ENCODE results near the gene CKS2. TPM values are rescaled to one million over a fixed set of nuclear protein-coding genes. Genes with fewer than 3 reads are reported as not detected.

Gene CKS2
- total and polyA plus RNA-seq, 4 donors = 17.4 to 113 (median 37.9) TPM

DNA sequence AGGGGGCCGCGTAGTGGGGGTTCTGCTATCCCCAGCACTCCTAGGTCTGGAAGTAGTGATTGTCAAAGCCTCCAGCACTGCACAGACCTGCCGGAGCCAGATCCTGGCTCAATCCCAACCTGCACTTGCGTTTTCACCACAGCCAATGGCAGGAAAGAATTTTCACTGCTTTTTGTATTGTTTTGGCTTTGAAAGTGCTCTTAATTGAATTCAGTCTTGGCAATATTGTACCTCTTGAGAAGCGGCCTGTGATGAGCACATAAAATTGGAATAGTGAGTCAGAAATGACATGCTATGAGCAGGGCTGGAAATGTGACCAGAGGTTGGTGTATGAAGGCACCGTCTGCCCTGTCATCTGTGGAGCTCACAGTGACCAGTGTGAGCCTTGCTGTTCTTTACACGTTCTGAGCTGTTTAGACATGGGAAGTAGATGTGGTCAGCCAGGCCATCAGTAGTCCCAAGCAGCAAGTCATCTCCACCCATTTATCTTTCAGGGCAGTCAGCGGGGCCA lies 48.8 kb downstream of the CKS2 start:
- Histone ChIP-seq H3K4me1 (ENCODE audit: control insufficient read depth in 5 of 5, insufficient read depth in 5 of 5, low read length in 5 of 5) (peaks cover 0 to 5% (median 0%) of the 10 kb centered on the region in 5 donors), H3K4me3 (no peak overlapping the region), H3K27ac (ENCODE audit: low read depth in 1 of 2, low read length in 1 of 2) (peak overlapping the region in 1 of 2 donors; percentile 46), H3K36me3 (ENCODE audit: control insufficient read depth in 4 of 4, insufficient read depth in 4 of 4, low read length in 4 of 4) (peaks cover 20 to 65% (median 47%) of the 10 kb centered on the region in 4 donors), H3K27me3 (ENCODE audit: control insufficient read depth in 3 of 3, insufficient read depth in 3 of 3, low read length in 2 of 3) (no peaks in the 10 kb centered on the region), H3K9me3 (ENCODE audit: control insufficient read depth in 4 of 4, insufficient read depth in 3 of 4, low read length in 3 of 4) (no peaks in the 10 kb centered on the region), H3K9ac (ENCODE audit: insufficient read depth in 1 of 2, low read length in 2 of 2) (no peak overlapping the region)
- 61 to 70% methylated on average over 8 of the region's 8 CpGs for WGBS, 2 donors
- ATAC-seq (ENCODE audit: insufficient read depth, low FRiP score) = no peak
- TF ChIP-seq, protein P1, sequence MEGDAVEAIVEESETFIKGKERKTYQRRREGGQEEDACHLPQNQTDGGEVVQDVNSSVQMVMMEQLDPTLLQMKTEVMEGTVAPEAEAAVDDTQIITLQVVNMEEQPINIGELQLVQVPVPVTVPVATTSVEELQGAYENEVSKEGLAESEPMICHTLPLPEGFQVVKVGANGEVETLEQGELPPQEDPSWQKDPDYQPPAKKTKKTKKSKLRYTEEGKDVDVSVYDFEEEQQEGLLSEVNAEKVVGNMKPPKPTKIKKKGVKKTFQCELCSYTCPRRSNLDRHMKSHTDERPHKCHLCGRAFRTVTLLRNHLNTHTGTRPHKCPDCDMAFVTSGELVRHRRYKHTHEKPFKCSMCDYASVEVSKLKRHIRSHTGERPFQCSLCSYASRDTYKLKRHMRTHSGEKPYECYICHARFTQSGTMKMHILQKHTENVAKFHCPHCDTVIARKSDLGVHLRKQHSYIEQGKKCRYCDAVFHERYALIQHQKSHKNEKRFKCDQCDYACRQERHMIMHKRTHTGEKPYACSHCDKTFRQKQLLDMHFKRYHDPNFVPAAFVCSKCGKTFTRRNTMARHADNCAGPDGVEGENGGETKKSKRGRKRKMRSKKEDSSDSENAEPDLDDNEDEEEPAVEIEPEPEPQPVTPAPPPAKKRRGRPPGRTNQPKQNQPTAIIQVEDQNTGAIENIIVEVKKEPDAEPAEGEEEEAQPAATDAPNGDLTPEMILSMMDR (IDR thresholded peaks at IDR 0.05; ENCODE audit: control extremely low read depth, extremely low read depth) = no peak
- no peak for DNase-seq

DNA sequence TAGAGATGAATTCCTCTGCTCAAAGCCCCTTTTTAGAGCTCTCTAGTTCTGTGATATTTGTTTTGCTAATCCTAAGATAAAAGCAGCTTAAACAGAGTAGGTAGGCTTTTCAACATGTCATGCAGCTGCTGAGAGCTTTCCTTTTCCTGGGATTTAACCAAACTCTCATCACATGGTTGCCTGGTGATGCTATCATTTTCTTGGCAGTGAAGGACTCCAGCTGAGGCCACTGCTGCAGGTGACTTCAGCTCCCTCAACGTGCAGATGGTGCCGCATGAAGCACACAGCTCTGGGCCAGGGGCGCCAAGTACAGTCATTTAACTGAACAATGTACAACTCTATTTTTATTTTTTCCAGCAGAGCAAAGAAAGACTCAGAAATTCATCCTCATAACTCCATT lies 49.5 kb downstream of the CKS2 start:
- 68 to 82% methylated on average over 3 of the region's 3 CpGs for WGBS, 2 donors
- H3K27me3 ChIP-seq (ENCODE audit: control insufficient read depth in 3 of 3, insufficient read depth in 3 of 3, low read length in 2 of 3) = no peaks in the 10 kb centered on the region
- TF ChIP-seq, protein P1 (IDR thresholded peaks at IDR 0.05; ENCODE audit: control extremely low read depth, extremely low read depth) = no peak
- peaks cover 14 to 60% (median 45%) of the 10 kb centered on the region in 4 donors for H3K36me3 ChIP-seq (ENCODE audit: control insufficient read depth in 4 of 4, insufficient read depth in 4 of 4, low read length in 4 of 4)
- no peaks in the 10 kb centered on the region for H3K9me3 ChIP-seq (ENCODE audit: control insufficient read depth in 4 of 4, insufficient read depth in 3 of 4, low read length in 3 of 4)
- H3K9ac ChIP-seq (ENCODE audit: insufficient read depth in 1 of 2, low read length in 2 of 2) = no peak overlapping the region
- no peak overlapping the region for H3K27ac ChIP-seq (ENCODE audit: low read depth in 1 of 2, low read length in 1 of 2)
- H3K4me1 ChIP-seq (ENCODE audit: control insufficient read depth in 5 of 5, insufficient read depth in 5 of 5, low read length in 5 of 5) = peaks cover 0 to 5% (median 0%) of the 10 kb centered on the region in 5 donors
- peak in 1 of 3 donors; percentile 39 for DNase-seq
- ATAC-seq (ENCODE audit: insufficient read depth, low FRiP score) = no peak
- H3K4me3 ChIP-seq = no peak overlapping the region

DNA sequence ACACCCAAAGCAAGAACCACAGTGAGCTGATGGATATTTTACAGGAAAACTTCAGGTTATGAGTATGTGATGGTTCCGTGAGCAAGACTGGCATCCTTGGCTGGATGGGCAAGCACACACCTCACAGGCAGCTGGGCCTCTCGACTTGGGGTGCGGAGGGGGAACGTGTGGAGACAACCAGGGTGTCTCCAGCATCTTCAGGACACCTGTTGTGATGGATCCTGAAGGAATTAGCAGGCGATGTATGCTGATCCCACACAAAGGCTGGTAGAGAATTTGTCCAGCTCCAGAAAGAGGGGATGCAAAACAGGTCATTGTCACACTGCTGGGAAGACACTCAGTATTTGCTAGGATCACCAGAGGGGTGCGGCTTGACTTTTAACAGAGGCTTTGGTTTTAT lies 50.0 kb downstream of the CKS2 start:
- 90 to 95% methylated on average over 6 of the region's 6 CpGs for WGBS, 2 donors
- Histone ChIP-seq H3K9ac (ENCODE audit: insufficient read depth in 1 of 2, low read length in 2 of 2) (no peak overlapping the region), H3K4me1 (ENCODE audit: control insufficient read depth in 5 of 5, insufficient read depth in 5 of 5, low read length in 5 of 5) (peaks cover 0 to 5% (median 0%) of the 10 kb centered on the region in 5 donors), H3K4me3 (no peak overlapping the region), H3K27me3 (ENCODE audit: control insufficient read depth in 3 of 3, insufficient read depth in 3 of 3, low read length in 2 of 3) (no peaks in the 10 kb centered on the region), H3K36me3 (ENCODE audit: control insufficient read depth in 4 of 4, insufficient read depth in 4 of 4, low read length in 4 of 4) (peaks cover 14 to 58% (median 43%) of the 10 kb centered on the region in 4 donors), H3K9me3 (ENCODE audit: control insufficient read depth in 4 of 4, insufficient read depth in 3 of 4, low read length in 3 of 4) (no peaks in the 10 kb centered on the region), H3K27ac (ENCODE audit: low read depth in 1 of 2, low read length in 1 of 2) (no peak overlapping the region)
- TF ChIP-seq, protein P1 (IDR thresholded peaks at IDR 0.05; ENCODE audit: control extremely low read depth, extremely low read depth) = no peak
- no peak for ATAC-seq (ENCODE audit: insufficient read depth, low FRiP score)
- DNase-seq = no peak
